AG10803 (cell line): Measurements from ENCODE around the gene TLCD2.

Experiments
- DNase-seq: peaks from one replicate; pipeline ENCODE4 v3.0.0; 2010; ENCODE audit warnings: low read depth
- H3K4me3 ChIP-seq: 2 replicates; pipeline ENCODE4 v1.5.1; 2011; ENCODE audit warnings: mild to moderate bottlenecking, low read length, control low read depth
- CTCF ChIP-seq: conservative IDR thresholded peaks from 2 replicates; pipeline ENCODE4 v1.5.1; 2011; ENCODE audit warnings: mild to moderate bottlenecking, low read length, control low read depth, inconsistent platforms

TLCD2 gene

GRCh38 chr17:1709971-1710806, at the start of gene TLCD2:
TLCD2 (minus strand) TSS chr17:1710377; CDS start chr17:1710242, 135 bp downstream.
- H3K4me3 ChIP-seq = peak within 1 kb of the TSS; percentile 58
- DNase-seq = peak; percentile 77
- no peak for TF ChIP-seq CTCF

- no peak for DNase-seq
- TF ChIP-seq CTCF = no peak
- no peak overlapping the region for H3K4me3 ChIP-seq
Measured at GRCh38 chr17:1759529-1759928, 49.4 kb upstream of the TLCD2 start.

- no peak overlapping the region for H3K4me3 ChIP-seq
- DNase-seq = no peak
- TF ChIP-seq CTCF = no peak
Measured at GRCh38 chr17:1758807-1759206, 48.6 kb upstream of the TLCD2 start.

- H3K4me3 ChIP-seq = no peak overlapping the region
- DNase-seq = no peak
- TF ChIP-seq CTCF = no peak
Measured at GRCh38 chr17:1755827-1756262, 45.7 kb upstream of the TLCD2 start.

- no peak overlapping the region for H3K4me3 ChIP-seq
- no peak for TF ChIP-seq CTCF
- DNase-seq = no peak
Measured at GRCh38 chr17:1755252-1755826, 45.2 kb upstream of the TLCD2 start.

GRCh38 chr17:1754430-1755112, 44.4 kb upstream of the TLCD2 start:
- TF ChIP-seq CTCF = no peak
- DNase-seq = no peak
- no peak overlapping the region for H3K4me3 ChIP-seq
